ENCODE measurements around the gene MFN2. TPM values are rescaled to one million over a fixed set of nuclear protein-coding genes. Genes with fewer than 3 reads are reported as not detected.

Gene MFN2
- total RNA-seq, 1 experiment from 2014 or later = 56.8 TPM

GRCh38 chr1:11957398-11957797 lies 22.8 kb upstream of the MFN2 start:
- no peak for ATAC-seq
- TF ChIP-seq PRRX2 (CRISPR knock-in tag; IDR thresholded peaks at IDR 0.05) (no peak), ZMAT4 (CRISPR knock-in tag; IDR thresholded peaks at IDR 0.05) (no peak), NFATC4 (CRISPR knock-in tag; IDR thresholded peaks at IDR 0.05) (no peak), FOXP1 (CRISPR knock-in tag; IDR thresholded peaks at IDR 0.05; ENCODE audit: borderline replicate concordance) (no peak), CREM (CRISPR knock-in tag; IDR thresholded peaks at IDR 0.05) (no peak)
- no peaks in the 10 kb centered on the region for H3K9me3 Mint-ChIP-seq
- ChIA-PET CTCF (interaction anchor here (1.3 to 1.4 kb wide), 2 partner anchors 10 to 119 kb away, joined by 4 to 5 read pairs; no protein-coding TSS in a partner anchor), POLR2A (interaction anchor here (1.0 kb wide), 1 partner anchor 49 kb away, joined by 4 read pairs; no protein-coding TSS in a partner anchor)
- no peak overlapping the region for H3K27ac Mint-ChIP-seq
- peaks cover 12% of the 10 kb centered on the region; the same call in 1 of the 2 replicates for H3K36me3 Mint-ChIP-seq
- H3K27me3 Mint-ChIP-seq (ENCODE audit: low read depth) = no peaks in the 10 kb centered on the region
- H3K4me3 Mint-ChIP-seq = no peak overlapping the region
- H3K4me1 Mint-ChIP-seq = no peaks in the 10 kb centered on the region
- DNase-seq (ENCODE audit: low spot score) = no peak

- POLR2A ChIA-PET = interaction anchor here (1.0 kb wide), 1 partner anchor 50 kb away, joined by 4 read pairs; no protein-coding TSS in a partner anchor
- TF ChIP-seq ZNF671 (CRISPR knock-in tag; IDR thresholded peaks at IDR 0.05) (no peak), PREB (CRISPR knock-in tag; IDR thresholded peaks at IDR 0.05; ENCODE audit: borderline replicate concordance) (no peak), NFATC4 (CRISPR knock-in tag; IDR thresholded peaks at IDR 0.05) (no peak), EMX1 (CRISPR knock-in tag; IDR thresholded peaks at IDR 0.05) (no peak), CTCF (IDR thresholded peaks at IDR 0.05) (no peak), ZNF423 (CRISPR knock-in tag; IDR thresholded peaks at IDR 0.05) (no peak), PRDM15 (CRISPR knock-in tag; IDR thresholded peaks at IDR 0.05) (no peak), USF1 (CRISPR knock-in tag; IDR thresholded peaks at IDR 0.05) (no peak), RELA (CRISPR knock-in tag; IDR thresholded peaks at IDR 0.05; ENCODE audit: borderline replicate concordance) (no peak), CREM (CRISPR knock-in tag; IDR thresholded peaks at IDR 0.05) (no peak), SP1 (CRISPR knock-in tag; conservative IDR thresholded peaks at IDR 0.05) (no peak), AFF4 (CRISPR knock-in tag; IDR thresholded peaks at IDR 0.05; ENCODE audit: borderline replicate concordance) (no peak), NR3C1 (CRISPR knock-in tag; conservative IDR thresholded peaks at IDR 0.05; ENCODE audit: low read depth) (no peak)
- CTCF ChIA-PET = interaction anchor here (1.3 to 1.4 kb wide), 2 partner anchors 9 to 120 kb away, joined by 4 to 5 read pairs; no protein-coding TSS in a partner anchor
- Mint-ChIP-seq H3K9me3 (no peaks in the 10 kb centered on the region), H3K4me3 (no peak overlapping the region), H3K27ac (no peak overlapping the region), H3K4me1 (no peaks in the 10 kb centered on the region), H3K36me3 (peaks cover 11% of the 10 kb centered on the region; the same call in 1 of the 2 replicates), H3K27me3 (ENCODE audit: low read depth) (no peaks in the 10 kb centered on the region)
- no peak for DNase-seq (ENCODE audit: low spot score)
- no peak for ATAC-seq
Measured at GRCh38 chr1:11957897-11958296, 22.3 kb upstream of the MFN2 start.
